Fibroblast of lung (primary cell): ENCODE measurements around the gene RASA2.

Source experiments
- CTCF ChIP-seq, 2 donors: IDR thresholded peaks in 1 of 2; conservative IDR thresholded peaks in 1 of 2; 1 replicate in 1 of 2; 2 replicates in 1 of 2; pipeline ENCODE4 v1.5.1; 2011 to 2012; ENCODE audit warnings: low read length in 2 of 2, control low read depth in 1 of 2, inconsistent platforms in 1 of 2, low read depth in 1 of 2, mild to moderate bottlenecking in 1 of 2
- EZH2 ChIP-seq: IDR thresholded peaks from 2 replicates; pipeline ENCODE4 v1.5.1; 2012; ENCODE audit warnings: low read length, control low read depth, mild to moderate bottlenecking; ENCODE audit errors: missing control alignments

DNA sequence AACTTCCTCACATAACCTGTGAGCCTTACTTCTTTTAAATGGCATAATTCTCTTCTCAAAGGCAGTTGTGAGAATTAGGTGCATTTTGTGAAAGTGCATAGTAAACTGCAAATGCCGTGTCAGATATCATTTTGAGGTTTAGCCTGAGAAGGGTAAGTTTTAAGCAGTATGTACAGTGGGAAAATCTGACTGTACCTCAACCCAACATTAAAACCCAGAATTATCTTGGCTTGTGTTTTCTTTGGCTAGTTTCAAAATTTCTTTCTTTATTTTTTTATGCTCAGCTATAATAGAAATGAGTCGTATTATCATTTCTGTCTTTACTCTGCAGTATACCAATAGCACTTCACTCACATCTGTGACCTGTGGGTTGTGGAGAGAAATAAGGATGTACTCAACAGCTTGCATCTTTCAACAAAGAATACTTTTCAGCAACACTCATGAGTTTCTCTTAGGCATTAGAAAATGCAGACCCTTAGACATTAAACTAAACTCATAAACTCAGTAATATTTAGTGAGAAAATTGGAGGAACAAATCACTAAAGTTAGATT is 65.7 kb downstream of the RASA2 start:
- TF ChIP-seq CTCF (conservative IDR thresholded peaks at IDR 0.05 in 1 of 2, IDR thresholded peaks at IDR 0.05 in 1 of 2; ENCODE audit: low read depth in 1 of 2, low read length in 2 of 2) = no peak
- TF ChIP-seq EZH2 = no peak
